SKM-1 (cell line): ENCODE data around the gene SERPINC1.
"Not testable (repeated sequence)": the region's sequence is repeated elsewhere in the genome, so short reads cannot be mapped to it uniquely, and the experiment has no call there.

Experiments used
- DNase-seq: peaks from one replicate; lab custom pipeline; 2025; ENCODE audit not compliant: unreplicated experiment; lab: John Stamatoyannopoulos, UW

The SERPINC1 gene

DNA sequence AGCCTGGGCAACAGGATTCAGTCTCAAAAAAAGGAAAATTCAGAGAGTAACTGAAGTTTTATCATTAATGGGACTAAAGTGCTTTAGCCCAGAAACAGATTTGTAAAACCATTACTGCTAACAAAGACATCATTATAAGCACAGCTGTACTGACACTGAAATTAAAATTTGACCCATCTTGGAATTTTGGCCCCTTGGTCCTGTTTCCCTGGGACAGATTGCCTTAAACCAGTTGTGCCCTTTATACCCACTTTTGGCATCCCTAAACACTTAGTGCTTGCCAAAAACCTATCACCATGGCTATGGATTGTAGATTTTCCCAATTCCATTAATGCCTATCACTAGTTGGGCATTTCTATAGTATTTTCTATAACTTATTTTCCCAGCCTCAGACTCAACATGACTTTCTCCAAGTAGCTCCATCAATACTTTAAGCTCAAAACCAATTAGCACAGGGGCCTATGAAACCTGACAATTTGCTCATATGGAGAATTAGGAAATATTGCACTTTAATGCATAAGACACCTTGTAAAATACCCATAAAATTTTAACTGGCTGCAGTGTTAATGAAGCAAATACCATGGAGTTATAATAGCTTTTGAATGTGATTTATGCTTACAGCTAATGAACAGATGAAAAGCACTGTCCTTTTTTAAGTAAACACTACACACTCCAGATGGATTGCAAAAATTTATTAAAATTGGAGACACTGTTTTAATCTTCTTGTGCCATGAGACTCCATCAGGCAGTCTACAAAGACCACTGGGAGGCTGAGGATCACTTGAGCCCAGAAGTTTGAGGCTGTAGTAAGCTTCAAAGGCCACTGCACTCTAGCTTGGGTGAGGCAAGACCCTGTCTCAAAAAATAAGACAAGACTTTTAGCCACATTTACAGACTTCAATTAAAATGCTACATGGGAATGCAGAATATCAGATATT lies 53.6 kb downstream of the SERPINC1 start:
- DNase-seq = no peak

DNA sequence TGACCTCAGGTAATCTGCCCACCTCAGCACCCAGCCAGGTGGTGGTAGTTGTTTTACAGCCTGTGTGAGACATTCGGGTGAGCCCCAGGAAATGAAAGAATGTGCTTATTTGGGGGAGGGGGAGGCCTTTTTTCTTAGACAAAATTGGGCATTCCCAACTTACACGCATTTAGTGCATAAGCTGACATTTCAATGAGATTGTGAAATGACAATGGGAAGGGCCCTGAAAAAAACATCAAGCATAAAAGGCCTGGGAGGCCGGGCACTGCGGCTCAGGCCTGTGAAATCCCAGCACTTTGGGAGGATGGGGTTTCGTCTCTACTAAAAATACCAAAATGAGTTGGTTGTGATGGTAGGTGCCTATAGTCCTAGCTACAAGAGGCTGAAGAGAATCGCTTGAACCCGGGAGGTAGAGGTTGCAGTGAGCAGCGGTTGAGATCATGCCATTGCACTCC lies 54.3 kb downstream of the SERPINC1 start:
- no peak for DNase-seq

DNA sequence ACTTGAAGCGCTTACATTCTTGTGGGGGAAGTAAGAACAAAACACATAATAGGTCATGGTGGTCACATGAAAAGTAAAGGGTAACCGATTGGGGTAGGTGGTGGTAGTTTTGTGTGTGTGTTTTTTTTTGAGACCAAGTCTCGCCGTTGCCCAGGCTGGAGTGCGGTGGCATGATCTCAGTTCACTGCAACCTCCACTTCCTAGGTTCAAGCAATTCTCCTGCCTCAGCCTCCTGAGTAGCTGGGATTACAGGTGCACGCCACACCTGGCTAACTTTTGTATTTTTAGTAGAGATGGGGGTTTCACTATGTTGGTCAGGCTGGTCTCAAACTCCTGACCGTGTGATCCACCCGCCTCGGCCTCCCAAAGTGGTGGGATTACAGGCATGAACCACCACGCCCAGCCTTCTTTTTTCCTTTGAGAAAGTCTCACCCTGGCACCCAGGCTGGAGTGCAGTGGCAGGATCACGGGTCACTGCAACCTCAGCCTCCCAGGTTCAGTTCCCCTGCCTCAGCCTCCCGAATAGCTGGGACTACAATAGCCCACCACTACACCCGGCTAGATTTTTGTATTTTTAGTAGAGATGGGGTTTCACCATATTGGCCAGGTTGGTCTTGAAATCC lies 54.9 kb downstream of the SERPINC1 start:
- DNase-seq = not testable (repeated sequence)

- no peak for DNase-seq
These were observed 55.4 kb downstream of the SERPINC1 start for GRCh38 chr1:173861731-173862145.

- no peak for DNase-seq
These were observed 57.1 kb downstream of the SERPINC1 start for GRCh38 chr1:173860065-173860464.

GRCh38 chr1:173859547-173859946 lies 57.6 kb downstream of the SERPINC1 start:
- DNase-seq = not testable (repeated sequence)

DNA sequence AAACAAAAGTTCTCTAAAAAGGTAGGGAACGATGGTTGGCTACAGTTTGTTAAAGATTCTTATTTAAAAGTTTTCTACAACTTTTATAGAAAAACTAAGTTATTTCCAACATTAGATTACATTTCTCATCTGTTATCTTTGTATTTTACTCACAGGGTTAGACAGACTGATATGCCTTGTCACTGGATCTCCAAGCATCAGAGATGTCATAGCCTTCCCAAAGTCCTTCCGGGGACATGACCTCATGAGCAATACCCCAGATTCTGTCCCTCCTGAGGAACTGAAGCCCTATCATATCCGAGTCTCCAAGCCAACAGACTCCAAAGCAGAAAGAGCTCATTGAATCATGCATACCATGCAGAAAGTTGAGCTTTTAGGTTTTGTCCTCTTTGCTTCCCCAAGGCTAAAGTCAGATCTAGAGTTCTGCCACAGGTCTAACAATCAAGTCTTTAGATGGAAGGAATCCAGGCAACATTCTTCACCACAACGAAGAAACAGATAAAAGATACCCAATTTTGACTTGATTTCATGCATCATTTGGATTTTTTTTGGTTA lies 59.7 kb downstream of the SERPINC1 start:
- DNase-seq = no peak

GRCh38 chr1:173856903-173857302 lies 60.2 kb downstream of the SERPINC1 start:
- no peak for DNase-seq

DNA sequence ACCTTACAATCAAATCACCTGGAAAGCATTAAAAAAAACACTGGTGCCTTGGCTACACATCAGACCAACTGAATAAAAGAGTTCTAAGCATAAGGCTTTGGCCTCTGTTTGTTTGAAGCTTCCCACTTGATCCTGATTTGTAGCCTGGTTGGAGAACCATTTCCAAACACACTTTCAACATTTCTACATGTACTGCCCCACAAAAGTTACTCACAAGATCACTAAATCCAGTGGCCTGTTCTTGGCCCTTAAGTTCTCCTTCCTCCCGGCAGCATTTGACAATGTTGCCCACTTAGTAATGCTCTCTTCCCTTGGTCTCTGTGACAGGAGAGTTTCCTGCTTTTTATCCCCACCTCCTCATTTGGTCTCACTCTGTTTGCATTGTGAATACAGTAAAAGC lies 61.1 kb downstream of the SERPINC1 start:
- DNase-seq = no peak
